ENCODE measurements around the gene GRM8.

The GRM8 gene

GRCh38 chr7:126760914-126761577 is 491.7 kb downstream of the GRM8 start:
- Histone ChIP-seq H3K4me1 (ENCODE audit: control insufficient read depth, low read length) (peaks cover 7% of the 10 kb centered on the region), H3K4me2 (ENCODE audit: low read length) (no peak overlapping the region), H3K9me3 (ENCODE audit: control insufficient read depth, insufficient read depth, low read length) (no peaks in the 10 kb centered on the region), H3F3A (ENCODE audit: control insufficient read depth, insufficient read depth) (no peaks in the 10 kb centered on the region), H3K79me2 (ENCODE audit: control insufficient read depth, low read length) (no peaks in the 10 kb centered on the region), H3K27me3 (ENCODE audit: control insufficient read depth, low read length) (no peaks in the 10 kb centered on the region), H4K20me1 (ENCODE audit: control insufficient read depth, insufficient read depth, low read depth, low read length) (no peaks in the 10 kb centered on the region), H3K27ac (ENCODE audit: low read depth, low read length) (no peak overlapping the region), H3K9me2 (replicated peaks; ENCODE audit: control insufficient read depth, low read length) (no peaks in the 10 kb centered on the region), H3K36me3 (ENCODE audit: control insufficient read depth, low read length) (no peaks in the 10 kb centered on the region), H3K4me3 (ENCODE audit: low read length) (no peak overlapping the region)
- TF ChIP-seq CTCF (IDR thresholded peaks at IDR 0.05; ENCODE audit: low read depth, low read length, poor library complexity, severe bottlenecking) = no peak
- TF ChIP-seq EZH2phosphoT487 (IDR thresholded peaks at IDR 0.05; ENCODE audit: borderline replicate concordance, low read length) = no peak

GRCh38 chr7:126755381-126755780 is 497.4 kb downstream of the GRM8 start:
- Histone ChIP-seq H3K9me3 (ENCODE audit: control insufficient read depth, insufficient read depth, low read length) (no peaks in the 10 kb centered on the region), H3K9me2 (replicated peaks; ENCODE audit: control insufficient read depth, low read length) (0 out of 2 replicates have a peak, but pooled peaks cover 3% of the 10 kb centered on the region), H3K36me3 (ENCODE audit: control insufficient read depth, low read length) (no peaks in the 10 kb centered on the region), H3K4me3 (ENCODE audit: low read length) (no peak overlapping the region), H3K27ac (ENCODE audit: low read depth, low read length) (no peak overlapping the region), H4K20me1 (ENCODE audit: control insufficient read depth, insufficient read depth, low read depth, low read length) (no peaks in the 10 kb centered on the region), H3F3A (ENCODE audit: control insufficient read depth, insufficient read depth) (no peaks in the 10 kb centered on the region), H3K27me3 (ENCODE audit: control insufficient read depth, low read length) (no peaks in the 10 kb centered on the region), H3K79me2 (ENCODE audit: control insufficient read depth, low read length) (no peaks in the 10 kb centered on the region), H3K4me1 (ENCODE audit: control insufficient read depth, low read length) (no peaks in the 10 kb centered on the region), H3K4me2 (ENCODE audit: low read length) (no peak overlapping the region)
- no peak for TF ChIP-seq EZH2phosphoT487 (IDR thresholded peaks at IDR 0.05; ENCODE audit: borderline replicate concordance, low read length)
- TF ChIP-seq CTCF (IDR thresholded peaks at IDR 0.05; ENCODE audit: low read depth, low read length, poor library complexity, severe bottlenecking) = no peak

- Histone ChIP-seq H3K4me2 (ENCODE audit: low read length) (no peak overlapping the region), H3K4me3 (ENCODE audit: low read length) (no peak overlapping the region), H3K9me3 (ENCODE audit: control insufficient read depth, insufficient read depth, low read length) (no peaks in the 10 kb centered on the region), H4K20me1 (ENCODE audit: control insufficient read depth, insufficient read depth, low read depth, low read length) (no peaks in the 10 kb centered on the region), H3K36me3 (ENCODE audit: control insufficient read depth, low read length) (no peaks in the 10 kb centered on the region), H3K9me2 (replicated peaks; ENCODE audit: control insufficient read depth, low read length) (0 out of 2 replicates have a peak, but pooled peaks cover 3% of the 10 kb centered on the region), H3K79me2 (ENCODE audit: control insufficient read depth, low read length) (no peaks in the 10 kb centered on the region), H3F3A (ENCODE audit: control insufficient read depth, insufficient read depth) (no peaks in the 10 kb centered on the region), H3K4me1 (ENCODE audit: control insufficient read depth, low read length) (no peaks in the 10 kb centered on the region), H3K27me3 (ENCODE audit: control insufficient read depth, low read length) (no peaks in the 10 kb centered on the region), H3K27ac (ENCODE audit: low read depth, low read length) (no peak overlapping the region)
- no peak for TF ChIP-seq CTCF (IDR thresholded peaks at IDR 0.05; ENCODE audit: low read depth, low read length, poor library complexity, severe bottlenecking)
Observed at GRCh38 chr7:126750207-126750911, 502.4 kb downstream of the GRM8 start.
